ENCODE data around the gene KRT23. TPM values are rescaled to one million over a fixed set of nuclear protein-coding genes. Genes with fewer than 3 reads are reported as not detected.

KRT23 gene
- total and polyA plus RNA-seq, 10 of the 15 experiments (the other 5 are each of a cell fraction or from before 2014, with no cell fraction given), result not detected

DNA sequence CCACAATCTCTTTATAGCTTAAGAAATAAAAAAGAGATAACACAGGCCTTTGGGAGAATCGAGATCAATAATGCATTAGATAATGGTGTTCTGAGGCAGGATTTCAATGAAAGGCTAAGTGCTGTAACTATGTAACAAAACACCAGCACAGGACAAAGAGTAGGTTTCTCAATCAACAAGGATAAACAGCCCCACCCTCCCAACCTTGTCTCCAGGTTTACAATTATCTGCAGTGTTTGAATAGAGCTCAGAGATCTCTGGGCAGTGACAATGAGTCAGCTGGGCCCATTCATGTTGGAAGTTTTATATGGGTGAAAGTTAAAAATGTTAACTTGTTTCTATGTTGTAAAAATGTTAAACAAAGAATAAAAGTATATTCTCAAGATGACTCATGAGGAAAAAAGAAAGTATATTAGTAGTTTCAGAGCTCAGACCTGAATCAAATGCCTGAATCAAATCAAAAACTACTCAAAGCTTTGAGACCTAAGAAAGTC is 35.4 kb downstream of the KRT23 start:
- ATAC-seq, result peak; percentile 40
- ChIA-PET POLR2A (interaction anchor here (0.6 to 1.2 kb wide), 3 partner anchors 12 to 902 kb away, joined by 3 to 4 read pairs (median 3); no protein-coding TSS in a partner anchor), CTCF (interaction anchor here (0.7 to 1.6 kb wide), 8 partner anchors 15 to 830 kb away, joined by 3 to 4 read pairs (median 3); no protein-coding TSS in a partner anchor), SMC1A (ENCODE audit: uncharacterized antibody, unreplicated experiment) (interaction anchor here (0.8 to 1.8 kb wide), 3 partner anchors 11 to 761 kb away, joined by 4 to 6 read pairs (median 4); no protein-coding TSS in a partner anchor), RAD21 (ENCODE audit: unreplicated experiment) (interaction anchor here (0.9 to 1.1 kb wide), 2 partner anchors 14 to 283 kb away, joined by 3 to 4 read pairs; no protein-coding TSS in a partner anchor)
- no peak for TF ChIP-seq SMARCA5 (IDR thresholded peaks at IDR 0.05)
- no peak for TF ChIP-seq MYB (IDR thresholded peaks at IDR 0.05; ENCODE audit: borderline replicate concordance, low read depth, low read length)
- TF ChIP-seq JUNB (IDR thresholded peaks at IDR 0.05), result peak; percentile 23; the same call in 1 of the 2 replicates
- no peaks in the 10 kb centered on the region for H3K36me3 ChIP-seq (ENCODE audit: control insufficient read depth in 2 of 2, insufficient read depth in 2 of 2, low read length in 1 of 2)
- no peaks in the 10 kb centered on the region; a peak in 2 of 4 replicates for H3K27me3 ChIP-seq (replicated peaks in 1 of 2; ENCODE audit: control insufficient read depth in 2 of 2, insufficient read depth in 2 of 2, low read length in 1 of 2)
- no peak for DNase-seq (ENCODE audit: low read depth, low spot score)
- no peaks in the 10 kb centered on the region for H3K9me3 ChIP-seq (replicated peaks; ENCODE audit: control insufficient read depth, insufficient read depth, low read length)
- H3K4me3 ChIP-seq, result no peak overlapping the region
- no peaks in the 10 kb centered on the region for H3K79me2 ChIP-seq (ENCODE audit: control insufficient read depth, insufficient read depth, low read length)
- H3K4me2 ChIP-seq (ENCODE audit: control insufficient read depth, insufficient read depth), result no peak overlapping the region
- WGBS (ENCODE audit: insufficient coverage, insufficient replicate concordance, low lambda C conversion rate, missing lambda C conversion rate), result 27% methylated on average over 1 of the region's 1 CpG
- no peaks in the 10 kb centered on the region for H4K20me1 ChIP-seq (ENCODE audit: control insufficient read depth, insufficient read depth)
- H3K4me1 ChIP-seq (ENCODE audit: control insufficient read depth, insufficient read depth, low read length), result no peaks in the 10 kb centered on the region
- intact Hi-C loops (cut with micrococcal nuclease; ENCODE audit: unreplicated experiment) (no loop called here), in situ Hi-C loops (cut with MboI) (no loop called here)
- FAIRE-seq, result no peak
- no peak overlapping the region for H3K9ac ChIP-seq (ENCODE audit: control insufficient read depth, insufficient read depth, low read length)
- BruUV-seq (replicated peaks), result no TSS peak
- no peak overlapping the region for H2AFZ ChIP-seq (ENCODE audit: control insufficient read depth, low read depth, low read length)
- no peak overlapping the region for H3K27ac ChIP-seq (ENCODE audit: control insufficient read depth, insufficient read depth)

DNA sequence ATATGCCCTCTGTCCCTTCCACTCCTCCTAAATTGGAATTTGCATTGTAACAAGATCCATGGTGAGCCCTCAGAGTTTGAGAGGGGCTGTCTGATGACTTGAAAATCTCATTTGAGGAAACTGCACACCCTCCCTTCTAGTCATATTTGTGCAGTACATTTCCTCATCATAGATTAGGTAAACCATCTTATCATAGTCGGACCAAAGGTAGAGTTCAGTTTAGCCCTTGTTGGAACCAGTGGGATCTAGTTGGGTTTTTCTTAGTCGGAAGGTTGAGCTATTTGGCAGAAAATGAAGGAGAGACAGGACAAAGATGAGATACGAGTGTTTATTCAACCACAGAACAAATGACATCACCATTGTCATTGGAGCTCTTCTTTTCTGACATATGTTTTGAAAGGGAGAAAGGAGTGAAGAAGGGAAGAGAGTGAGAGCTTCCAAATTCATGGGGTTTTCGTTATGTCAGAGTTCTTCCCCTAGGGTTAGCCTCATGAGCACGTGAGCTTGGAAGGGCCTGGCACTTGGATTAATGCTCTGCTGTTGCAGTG is 36.6 kb downstream of the KRT23 start:
- Histone ChIP-seq H3K36me3 (ENCODE audit: control insufficient read depth in 2 of 2, insufficient read depth in 2 of 2, low read length in 1 of 2) (no peaks in the 10 kb centered on the region), H3K4me3 (no peak overlapping the region), H3K27me3 (replicated peaks in 1 of 2; ENCODE audit: control insufficient read depth in 2 of 2, insufficient read depth in 2 of 2, low read length in 1 of 2) (no peaks in the 10 kb centered on the region; a peak in 2 of 4 replicates), H2AFZ (ENCODE audit: control insufficient read depth, low read depth, low read length) (no peak overlapping the region), H3K79me2 (ENCODE audit: control insufficient read depth, insufficient read depth, low read length) (no peaks in the 10 kb centered on the region), H3K4me1 (ENCODE audit: control insufficient read depth, insufficient read depth, low read length) (no peaks in the 10 kb centered on the region), H4K20me1 (ENCODE audit: control insufficient read depth, insufficient read depth) (no peaks in the 10 kb centered on the region), H3K4me2 (ENCODE audit: control insufficient read depth, insufficient read depth) (no peak overlapping the region), H3K9ac (ENCODE audit: control insufficient read depth, insufficient read depth, low read length) (no peak overlapping the region), H3K27ac (ENCODE audit: control insufficient read depth, insufficient read depth) (no peak overlapping the region), H3K9me3 (replicated peaks; ENCODE audit: control insufficient read depth, insufficient read depth, low read length) (no peaks in the 10 kb centered on the region)
- ChIA-PET RAD21 (ENCODE audit: unreplicated experiment) (no interaction called here), SMC1A (ENCODE audit: uncharacterized antibody, unreplicated experiment) (interaction anchor here (1.1 to 1.8 kb wide), 2 partner anchors 10 to 12 kb away, joined by 3 to 4 read pairs; no protein-coding TSS in a partner anchor), POLR2A (interaction anchor here (0.5 to 1.2 kb wide), 2 partner anchors 13 to 546 kb away, joined by 4 to 6 read pairs; no protein-coding TSS in a partner anchor), CTCF (interaction anchor here (0.6 to 1.6 kb wide), 5 partner anchors 16 to 901 kb away, joined by 3 to 4 read pairs (median 4); no protein-coding TSS in a partner anchor)
- TF ChIP-seq, protein P1, sequence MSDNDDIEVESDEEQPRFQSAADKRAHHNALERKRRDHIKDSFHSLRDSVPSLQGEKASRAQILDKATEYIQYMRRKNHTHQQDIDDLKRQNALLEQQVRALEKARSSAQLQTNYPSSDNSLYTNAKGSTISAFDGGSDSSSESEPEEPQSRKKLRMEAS (IDR thresholded peaks at IDR 0.05; ENCODE audit: low read depth, low read length), result no peak
- no TSS peak for BruUV-seq (replicated peaks)
- intact Hi-C loops (cut with micrococcal nuclease; ENCODE audit: unreplicated experiment), result no loop called here
- FAIRE-seq (no peak), ATAC-seq (no peak), DNase-seq (ENCODE audit: low read depth, low spot score) (no peak)
- 12% methylated on average over 5 of the region's 5 CpGs for WGBS (ENCODE audit: insufficient coverage, insufficient replicate concordance, low lambda C conversion rate, missing lambda C conversion rate)
- in situ Hi-C loops (cut with MboI), result no loop called here

Data from GM12878 (cell line).